Immature natural killer cell (primary cell): ENCODE data around the gene ELP5. TPM values are rescaled to one million over a fixed set of nuclear protein-coding genes. Genes with fewer than 3 reads are reported as not detected.

ENCODE experiments used
- DNase-seq, 3 donors: peaks; one replicate each; pipeline ENCODE4 v3.0.0; 2022; ENCODE audit warnings: mixed read lengths in 1 of 3
- H3K27ac Mint-ChIP-seq, 6 donors: one replicate each; pipeline ENCODE4 v1.8.0; 2020; ENCODE audit warnings: mixed read lengths in 6 of 6, mild to moderate bottlenecking in 5 of 6, inconsistent platforms in 4 of 6, moderate library complexity in 3 of 6
- H3K27me3 Mint-ChIP-seq, 3 donors: one replicate each; pipeline ENCODE4 v1.8.0; 2020 to 2021; ENCODE audit warnings: low read depth in 3 of 3, mild to moderate bottlenecking in 3 of 3, mixed read lengths in 3 of 3, moderate library complexity in 3 of 3, inconsistent platforms in 1 of 3
- H3K36me3 Mint-ChIP-seq, 3 donors: one replicate each; pipeline ENCODE4 v1.8.0; 2020; ENCODE audit warnings: mixed read lengths in 3 of 3, inconsistent platforms in 2 of 3, mild to moderate bottlenecking in 2 of 3
- H3K4me1 Mint-ChIP-seq, 2 donors: one replicate each; pipeline ENCODE4 v1.8.0; 2020; ENCODE audit warnings: inconsistent platforms in 2 of 2, mild to moderate bottlenecking in 2 of 2, mixed read lengths in 2 of 2, moderate library complexity in 1 of 2
- H3K4me3 Mint-ChIP-seq, 5 donors: one replicate each; pipeline ENCODE4 v1.8.0; 2020; ENCODE audit warnings: mild to moderate bottlenecking in 5 of 5, mixed read lengths in 5 of 5, inconsistent platforms in 3 of 5, moderate library complexity in 3 of 5
- H3K9me3 Mint-ChIP-seq, 6 donors: one replicate each; pipeline ENCODE4 v1.8.0; 2020; ENCODE audit warnings: mild to moderate bottlenecking in 6 of 6, mixed read lengths in 6 of 6, inconsistent platforms in 4 of 6, moderate library complexity in 3 of 6
- polyA plus RNA-seq, 3 donors: library from polyadenylated mRNA; unstranded; fragments of 300-500 nt; fragmentation: Illumina TruSeq; gene quantifications; one replicate each; pipeline ENCODE4 v1.2.3, GENCODE V29; 2021

The ELP5 gene
- polyA plus RNA-seq, 3 donors from 2014 or later: 65.0 to 108 (median 89.0) TPM

GRCh38 chr17:7280519-7281073 is 28.6 kb downstream of the ELP5 start:
- peaks cover 3 to 20% (median 4%) of the 10 kb centered on the region in 3 donors for H3K27me3 Mint-ChIP-seq
- H3K36me3 Mint-ChIP-seq: no peaks in the 10 kb centered on the region
- H3K9me3 Mint-ChIP-seq: no peaks in the 10 kb centered on the region
- peak; percentile 80 to 85 (median 83) for DNase-seq
- H3K4me1 Mint-ChIP-seq: peaks cover 21 to 29% of the 10 kb centered on the region in 2 donors
- H3K27ac Mint-ChIP-seq: peak overlapping the region in 4 of 6 donors; percentile 15 to 71 (median 50)
- H3K4me3 Mint-ChIP-seq: peak overlapping the region; percentile 71 to 86 (median 80)

- H3K9me3 Mint-ChIP-seq: no peaks in the 10 kb centered on the region
- peaks cover 3 to 20% (median 6%) of the 10 kb centered on the region in 3 donors for H3K27me3 Mint-ChIP-seq
- no peaks in the 10 kb centered on the region for H3K36me3 Mint-ChIP-seq
- H3K4me3 Mint-ChIP-seq: peak within 1 kb of the TSS; percentile 71 to 86 (median 80)
- DNase-seq: peak; percentile 55 to 61 (median 59)
- H3K27ac Mint-ChIP-seq: peak within 1 kb of the TSS in 4 of 6 donors; percentile 15 to 71 (median 50)
- H3K4me1 Mint-ChIP-seq: peaks cover 21 to 29% of the 10 kb centered on the region in 2 donors
Observed at GRCh38 chr17:7281074-7281952, 29.3 kb downstream of the ELP5 start, which contains the start of gene SLC2A4. SLC2A4 (plus strand) TSS chr17:7281718; CDS start chr17:7281935, 217 bp downstream.

- Mint-ChIP-seq H3K27ac (no peak overlapping the region), H3K27me3 (peaks cover 3 to 20% (median 7%) of the 10 kb centered on the region in 3 donors), H3K9me3 (no peaks in the 10 kb centered on the region), H3K4me3 (peak overlapping the region; percentile 52 to 80 (median 78)), H3K36me3 (no peaks in the 10 kb centered on the region), H3K4me1 (peaks cover 21 to 29% of the 10 kb centered on the region in 2 donors)
- no peak for DNase-seq
Observed at GRCh38 chr17:7281953-7282751, 30.1 kb downstream of the ELP5 start.

GRCh38 chr17:7282752-7283321 is 30.8 kb downstream of the ELP5 start:
- H3K27me3 Mint-ChIP-seq: peaks cover 8 to 20% (median 9%) of the 10 kb centered on the region in 3 donors
- H3K9me3 Mint-ChIP-seq: no peaks in the 10 kb centered on the region
- H3K4me1 Mint-ChIP-seq: peaks cover 21 to 29% of the 10 kb centered on the region in 2 donors
- peak overlapping the region; percentile 2 to 78 (median 47) for H3K4me3 Mint-ChIP-seq
- no peaks in the 10 kb centered on the region for H3K36me3 Mint-ChIP-seq
- DNase-seq: no peak
- no peak overlapping the region for H3K27ac Mint-ChIP-seq

GRCh38 chr17:7283471-7284216 is 31.6 kb downstream of the ELP5 start:
- Mint-ChIP-seq H3K27me3 (peaks cover 9 to 20% (median 12%) of the 10 kb centered on the region in 3 donors), H3K36me3 (no peaks in the 10 kb centered on the region), H3K4me1 (peaks cover 21 to 29% of the 10 kb centered on the region in 2 donors), H3K9me3 (no peaks in the 10 kb centered on the region), H3K4me3 (peak overlapping the region in 1 of 5 donors; percentile 12), H3K27ac (no peak overlapping the region)
- no peak for DNase-seq

GRCh38 chr17:7284911-7285310 is 32.9 kb downstream of the ELP5 start:
- no peak overlapping the region for H3K27ac Mint-ChIP-seq
- H3K4me1 Mint-ChIP-seq: peaks cover 21 to 28% of the 10 kb centered on the region in 2 donors
- H3K36me3 Mint-ChIP-seq: no peaks in the 10 kb centered on the region
- DNase-seq: no peak
- H3K9me3 Mint-ChIP-seq: no peaks in the 10 kb centered on the region
- no peak overlapping the region for H3K4me3 Mint-ChIP-seq
- H3K27me3 Mint-ChIP-seq: peaks cover 9 to 16% (median 15%) of the 10 kb centered on the region in 3 donors

- no peaks in the 10 kb centered on the region for H3K9me3 Mint-ChIP-seq
- no peak for DNase-seq
- H3K4me1 Mint-ChIP-seq: peaks cover 15 to 20% of the 10 kb centered on the region in 2 donors
- H3K36me3 Mint-ChIP-seq: no peaks in the 10 kb centered on the region
- H3K27me3 Mint-ChIP-seq: peaks cover 7 to 16% (median 10%) of the 10 kb centered on the region in 3 donors
- H3K27ac Mint-ChIP-seq: no peak overlapping the region
- no peak overlapping the region for H3K4me3 Mint-ChIP-seq
Observed at GRCh38 chr17:7285679-7286078, 33.7 kb downstream of the ELP5 start.

GRCh38 chr17:7289256-7290032 is 37.4 kb downstream of the ELP5 start:
- no peak overlapping the region for H3K27ac Mint-ChIP-seq
- no peak for DNase-seq
- H3K27me3 Mint-ChIP-seq: peaks cover 3 to 21% (median 10%) of the 10 kb centered on the region in 3 donors
- peaks cover 0 to 4% (median 0%) of the 10 kb centered on the region in 3 donors for H3K36me3 Mint-ChIP-seq
- H3K4me3 Mint-ChIP-seq: no peak overlapping the region
- H3K9me3 Mint-ChIP-seq: no peaks in the 10 kb centered on the region
- H3K4me1 Mint-ChIP-seq: peaks cover 6 to 7% of the 10 kb centered on the region in 2 donors

- Mint-ChIP-seq H3K36me3 (peaks cover 0 to 4% (median 0%) of the 10 kb centered on the region in 3 donors), H3K9me3 (no peaks in the 10 kb centered on the region), H3K27ac (no peak overlapping the region), H3K4me1 (peaks cover 9 to 11% of the 10 kb centered on the region in 2 donors), H3K27me3 (peaks cover 6 to 25% (median 12%) of the 10 kb centered on the region in 3 donors), H3K4me3 (no peak overlapping the region)
- no peak for DNase-seq
Observed at GRCh38 chr17:7290166-7290565, 38.2 kb downstream of the ELP5 start.

GRCh38 chr17:7290685-7291084 is 38.7 kb downstream of the ELP5 start:
- Mint-ChIP-seq H3K36me3 (peaks cover 0 to 4% (median 0%) of the 10 kb centered on the region in 3 donors), H3K27me3 (peaks cover 6 to 30% (median 12%) of the 10 kb centered on the region in 3 donors), H3K27ac (no peak overlapping the region), H3K9me3 (no peaks in the 10 kb centered on the region), H3K4me1 (peaks cover 14 to 16% of the 10 kb centered on the region in 2 donors), H3K4me3 (no peak overlapping the region)
- no peak for DNase-seq

GRCh38 chr17:7292194-7292593 is 40.2 kb downstream of the ELP5 start:
- H3K9me3 Mint-ChIP-seq: no peaks in the 10 kb centered on the region
- H3K27me3 Mint-ChIP-seq: peaks cover 8 to 31% (median 16%) of the 10 kb centered on the region in 3 donors
- peaks cover 0 to 4% (median 0%) of the 10 kb centered on the region in 3 donors for H3K36me3 Mint-ChIP-seq
- H3K4me3 Mint-ChIP-seq: no peak overlapping the region
- peaks cover 21 to 26% of the 10 kb centered on the region in 2 donors for H3K4me1 Mint-ChIP-seq
- no peak for DNase-seq
- H3K27ac Mint-ChIP-seq: no peak overlapping the region

- Mint-ChIP-seq H3K27me3 (peaks cover 8 to 27% (median 15%) of the 10 kb centered on the region in 3 donors), H3K36me3 (peaks cover 0 to 4% (median 0%) of the 10 kb centered on the region in 3 donors), H3K4me1 (peaks cover 21 to 26% of the 10 kb centered on the region in 2 donors), H3K27ac (no peak overlapping the region), H3K4me3 (peak overlapping the region in 3 of 5 donors; percentile 31 to 60 (median 41)), H3K9me3 (no peaks in the 10 kb centered on the region)
- no peak for DNase-seq
Observed at GRCh38 chr17:7292729-7293128, 40.7 kb downstream of the ELP5 start.
